Activated CD8-positive, alpha-beta memory T cell treated with anti-CD3 and anti-CD28 coated beads for 48 hours (primary cell): ENCODE results near the gene CHST12.
"Not testable (repeated sequence)": the region's sequence is repeated elsewhere in the genome, so short reads cannot be mapped to it uniquely, and the experiment has no call there.

Experiments
- DNase-seq, 3 experiments: peaks; one replicate each; pipeline ENCODE4 v3.0.0-alpha.2; 2020; ENCODE audit warnings: low read depth in 2 of 3, low spot score in 2 of 3

Gene CHST12

DNA sequence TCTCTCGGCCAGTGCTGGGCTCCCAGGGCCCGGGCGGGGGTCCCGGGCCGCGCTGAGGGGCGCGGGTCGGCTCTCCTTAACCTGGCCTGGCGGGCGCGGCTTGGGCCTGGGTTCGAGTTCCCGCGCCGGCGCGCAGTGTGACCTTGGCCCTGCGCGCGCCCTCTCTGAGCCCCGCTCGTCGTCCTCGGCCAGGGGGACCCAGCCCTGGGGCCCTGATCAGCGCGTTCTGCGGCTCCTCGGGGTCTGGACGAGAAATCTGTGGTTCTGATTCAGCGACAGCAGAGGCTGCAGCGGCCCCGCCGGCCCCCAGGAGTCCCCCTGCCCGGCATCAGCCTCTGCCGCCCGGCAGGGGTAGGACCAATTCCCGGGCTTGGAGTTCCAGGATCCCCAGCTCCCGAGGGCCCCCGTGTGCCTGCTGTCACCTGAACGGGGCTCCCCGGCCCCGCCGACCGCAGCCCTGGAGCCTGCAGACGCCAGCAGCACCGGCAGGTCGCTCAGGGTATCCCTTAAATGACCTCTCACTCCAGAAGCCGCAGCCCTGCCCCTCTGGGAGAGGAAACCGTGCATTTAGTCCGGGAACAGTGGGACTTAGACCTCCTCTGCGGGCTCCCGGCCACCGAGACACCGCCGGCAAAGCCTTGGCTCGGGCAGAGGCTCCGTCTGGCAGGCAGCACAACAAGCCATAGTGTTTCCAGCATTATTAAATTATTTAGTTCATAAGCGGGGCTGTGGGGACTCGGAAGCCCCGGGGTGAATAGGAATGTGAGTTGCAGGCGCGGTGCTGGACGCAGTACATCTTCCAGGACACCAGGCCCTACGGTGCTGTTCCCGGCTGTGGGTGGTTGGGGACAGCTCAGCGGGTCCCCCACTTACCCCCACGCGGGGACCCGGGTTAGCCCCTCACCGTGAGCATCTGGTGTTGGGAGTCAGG, 572 bp downstream of the CHST12 start:
- DNase-seq: no peak

DNA sequence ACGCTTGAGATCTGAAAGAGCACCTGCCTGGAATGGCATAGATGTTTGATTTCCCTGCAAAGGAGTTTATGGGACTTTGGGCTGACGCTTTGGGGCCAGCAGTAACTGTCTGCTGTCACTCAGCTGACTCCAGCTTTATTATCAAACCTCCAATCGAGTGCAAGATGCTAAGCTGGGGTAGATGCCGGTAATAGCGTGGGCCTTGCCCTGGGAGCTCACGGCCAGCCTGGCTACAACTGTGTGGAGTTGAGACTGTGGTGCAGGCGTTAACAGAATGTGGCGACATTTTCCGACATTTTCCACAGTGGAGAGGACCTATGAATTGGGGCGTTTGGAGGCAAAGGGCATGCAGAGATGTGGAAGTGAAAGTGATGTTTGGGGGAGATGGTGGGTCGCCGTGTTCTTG, 1.3 kb downstream of the CHST12 start:
- no peak for DNase-seq

DNA sequence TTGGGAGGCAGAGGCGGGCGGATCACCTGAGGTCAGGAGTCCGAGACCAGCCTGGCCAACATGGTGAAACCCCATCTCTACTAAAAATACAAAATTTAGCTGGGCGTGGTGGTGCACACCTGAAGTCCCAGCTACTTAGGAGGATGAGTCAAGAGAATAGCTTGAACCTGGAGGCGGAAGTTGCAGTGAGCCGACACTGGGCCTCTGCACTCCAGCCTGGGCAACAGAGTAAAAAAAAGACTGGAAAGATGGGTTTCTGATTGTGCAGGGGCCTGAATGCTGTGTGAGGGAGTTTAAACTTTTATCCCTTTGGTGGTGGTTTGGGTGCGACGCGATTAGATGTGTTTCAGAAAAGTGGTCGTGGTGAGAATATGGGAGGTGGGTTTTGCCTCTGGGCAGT, 1.8 kb downstream of the CHST12 start:
- DNase-seq: no peak

DNA sequence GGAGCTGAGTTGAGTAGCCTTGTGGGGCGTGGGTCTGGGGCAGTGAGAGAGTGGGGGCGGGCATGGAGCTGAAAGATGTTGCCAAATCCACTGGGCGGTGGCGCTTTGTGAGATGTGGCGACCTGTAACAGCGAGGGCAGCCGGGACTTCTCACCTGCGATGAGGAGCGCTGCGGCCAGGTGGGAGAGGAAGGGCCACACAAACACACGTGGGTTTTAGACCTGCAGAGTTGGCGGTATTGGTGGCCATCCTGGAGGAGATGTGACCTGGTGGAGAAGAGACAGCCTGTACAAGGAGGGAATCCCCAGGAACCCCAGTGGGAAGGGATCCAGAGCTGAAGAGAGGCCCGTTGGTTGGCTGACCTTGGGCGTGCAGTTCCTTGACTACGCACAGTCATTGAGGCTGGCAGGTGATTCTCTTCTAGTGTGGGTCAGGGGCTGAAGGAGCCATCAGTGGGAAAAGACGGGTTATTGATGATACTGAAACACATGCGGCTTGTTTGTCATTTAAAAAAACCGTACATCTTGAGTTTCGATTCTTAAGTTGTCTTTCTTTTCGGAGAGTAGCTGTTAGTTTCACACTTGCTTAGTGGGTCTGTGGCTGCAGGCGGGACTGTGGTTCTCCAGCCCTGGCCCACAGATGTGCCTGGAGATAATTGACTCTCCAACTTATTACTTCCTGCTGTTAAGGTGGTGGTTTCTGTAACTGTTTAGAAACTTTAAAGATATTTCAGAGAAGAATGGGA, 2.4 kb downstream of the CHST12 start:
- DNase-seq: peak in 2 of 3 experiments; percentile 28 to 55

DNA sequence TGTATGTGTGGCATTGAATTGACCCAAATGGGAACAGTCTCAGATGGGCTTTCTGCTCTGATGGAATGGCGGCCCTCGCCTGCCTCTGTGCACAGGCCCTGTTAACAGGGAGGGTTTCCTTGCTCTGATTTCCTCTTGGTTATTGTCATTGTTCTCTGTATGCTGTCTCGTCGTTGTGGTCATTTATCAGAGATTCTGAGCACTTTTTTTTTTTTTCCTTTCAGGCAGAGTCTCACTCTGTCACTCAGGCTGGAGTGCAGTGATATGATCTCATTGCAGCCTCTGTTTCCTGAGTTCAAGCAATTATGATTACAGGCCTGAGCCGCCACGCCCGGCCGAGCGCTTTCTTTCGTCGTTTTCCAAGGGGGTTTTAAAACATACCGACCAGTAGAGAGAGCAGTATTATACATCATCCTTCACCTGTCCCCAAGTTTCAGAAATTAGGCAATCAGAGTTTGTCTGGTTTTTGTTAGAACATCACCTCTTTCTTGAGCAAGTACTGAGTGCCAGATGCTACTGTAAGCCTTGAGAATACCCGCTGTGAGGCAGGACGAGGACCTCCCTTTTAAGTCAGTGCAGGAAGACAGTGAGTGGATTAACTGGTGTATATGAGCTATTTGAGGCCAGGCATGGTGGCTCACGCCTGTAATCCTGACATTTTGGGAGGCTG, 6.5 kb downstream of the CHST12 start:
- DNase-seq: no peak

DNA sequence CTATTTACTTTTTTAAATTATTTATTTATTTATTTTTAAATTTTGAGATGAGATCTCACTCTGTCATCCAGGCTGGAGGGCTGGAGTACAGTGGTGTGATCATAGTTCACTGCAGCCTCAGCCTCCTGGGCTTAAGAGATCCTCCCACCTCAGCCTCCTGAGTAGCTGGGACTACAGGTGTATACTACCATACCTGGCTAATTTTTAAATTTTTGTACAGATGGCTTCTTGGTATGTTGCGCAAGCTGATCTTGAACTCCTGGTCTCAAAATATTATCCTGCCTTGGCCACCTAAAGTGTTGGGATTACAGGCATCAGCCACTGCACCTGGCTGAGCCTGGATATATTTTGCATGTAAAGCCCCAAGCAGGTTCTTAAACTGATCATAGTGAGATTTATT, 7.6 kb downstream of the CHST12 start:
- no peak for DNase-seq

DNA sequence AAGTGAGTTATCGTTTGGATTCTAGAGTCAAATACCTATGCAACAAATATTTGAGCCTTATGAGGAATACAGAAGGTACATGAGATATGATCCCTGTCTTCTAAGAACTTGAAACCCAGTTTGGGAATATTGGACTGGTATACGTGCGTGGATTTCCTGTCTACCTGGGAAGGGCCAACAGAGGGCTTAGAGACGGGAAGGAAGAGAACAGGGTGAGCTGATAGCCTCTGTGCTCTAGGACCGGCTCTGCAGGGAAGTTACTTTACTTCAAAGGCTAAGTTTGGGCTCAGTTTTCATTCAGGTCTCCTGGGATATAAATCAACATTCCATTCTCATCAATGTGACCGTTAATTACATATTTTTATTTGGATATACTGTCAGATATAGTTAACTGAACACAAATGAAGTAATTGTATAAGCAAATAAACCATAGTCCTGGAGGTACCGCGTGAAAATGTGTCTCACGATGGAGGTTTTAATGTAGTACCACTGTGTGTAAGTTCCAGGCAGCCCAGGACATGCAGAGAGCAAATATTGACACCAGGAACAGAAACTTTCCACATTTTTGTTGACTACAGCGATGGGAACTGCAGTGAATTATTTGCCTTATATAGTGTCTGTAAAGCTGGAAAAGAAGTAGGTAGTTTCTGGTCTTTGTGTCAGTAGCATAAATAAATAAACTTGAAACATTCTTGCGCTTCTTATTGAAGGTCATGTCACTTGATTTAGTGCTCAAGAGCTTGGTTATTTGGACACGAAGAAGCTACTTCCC, 8.6 kb downstream of the CHST12 start:
- no peak for DNase-seq

DNA sequence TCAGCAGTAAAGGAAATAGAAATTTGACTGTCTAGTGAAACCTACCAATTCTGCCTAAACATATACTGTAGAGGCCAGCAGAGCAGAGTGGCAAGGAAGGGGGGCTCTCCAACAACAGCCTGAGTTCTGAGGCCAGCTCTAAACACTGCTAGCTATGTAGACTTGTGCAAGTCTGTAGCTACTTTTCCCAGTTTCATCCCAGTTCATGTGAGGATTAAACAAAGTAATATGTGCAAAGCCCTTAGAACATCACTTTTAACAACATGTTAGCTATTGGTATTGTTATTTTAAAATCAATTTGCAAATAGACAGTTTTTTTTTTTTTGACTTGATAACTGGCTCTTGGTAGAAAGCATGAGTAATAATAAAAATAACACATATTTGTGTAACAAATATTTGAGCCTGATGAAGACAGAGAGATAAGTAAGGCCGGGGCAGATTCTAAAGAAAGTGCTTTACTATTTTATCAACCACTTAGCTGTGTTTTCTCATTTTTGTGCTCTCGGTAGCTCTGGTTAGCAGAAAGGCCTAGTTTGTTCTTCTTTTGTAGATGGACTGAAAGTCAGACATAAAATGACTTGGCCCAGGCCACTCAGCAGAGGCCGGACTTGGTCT, 9.3 kb downstream of the CHST12 start:
- no peak for DNase-seq

DNA sequence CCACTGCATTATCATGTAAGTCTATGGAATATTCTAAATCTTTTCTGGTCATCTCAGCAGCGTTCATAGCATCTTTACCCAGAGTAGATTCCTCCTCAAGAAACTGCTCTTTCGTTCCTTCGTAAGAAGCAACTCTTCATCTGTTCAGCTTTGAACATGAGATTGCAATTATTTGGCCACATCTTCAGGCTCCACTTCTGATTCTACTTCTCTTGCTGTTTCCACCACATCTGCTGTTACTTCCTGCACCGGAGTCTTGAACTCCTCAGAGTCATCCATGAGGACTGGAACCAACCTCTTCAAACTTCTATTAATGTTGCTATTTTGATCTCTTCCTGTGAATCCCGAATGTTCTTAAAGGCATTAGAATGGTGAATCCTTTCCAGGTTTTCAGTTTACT, 12.7 kb downstream of the CHST12 start:
- DNase-seq: no peak

DNA sequence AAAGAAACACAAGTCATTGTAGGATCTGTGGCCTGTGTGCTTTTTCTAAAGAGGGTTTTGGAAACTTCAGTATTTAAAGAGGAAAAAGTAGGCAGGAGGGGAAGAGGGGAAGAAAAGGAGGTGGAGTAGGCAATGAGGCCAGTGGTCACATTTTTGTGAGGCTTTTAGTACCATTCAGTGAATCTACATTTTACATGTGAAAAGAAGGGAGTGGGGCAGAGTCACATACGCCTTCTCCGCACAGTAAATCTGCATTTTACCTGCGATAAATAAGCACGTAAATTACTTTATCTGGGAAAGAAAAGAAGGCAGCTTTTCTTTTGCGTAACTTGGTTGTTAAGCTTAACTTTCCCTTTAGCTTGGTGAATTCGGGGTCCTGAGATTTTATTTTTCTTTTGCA, 13.2 kb downstream of the CHST12 start:
- no peak for DNase-seq

DNA sequence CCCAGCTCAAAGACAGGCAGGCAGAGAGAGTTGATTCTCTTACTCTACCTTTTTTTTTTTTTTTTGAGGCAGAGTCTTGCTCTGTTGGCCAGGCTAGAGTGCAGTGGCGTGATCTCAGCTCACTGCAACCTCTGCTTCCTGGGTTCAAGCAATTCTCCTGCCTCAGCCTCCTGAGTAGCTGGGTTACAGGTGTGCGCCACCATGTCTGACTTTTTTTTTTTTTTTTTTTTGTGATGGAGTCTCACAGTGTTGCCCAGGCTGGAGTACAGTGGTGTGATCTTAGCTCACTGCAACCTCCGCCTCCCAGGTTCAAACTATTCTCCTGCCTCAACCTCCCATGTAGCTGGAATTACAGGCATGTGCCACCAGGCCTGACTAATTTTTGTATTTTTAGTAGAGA, 13.8 kb downstream of the CHST12 start:
- DNase-seq: not testable (repeated sequence)

DNA sequence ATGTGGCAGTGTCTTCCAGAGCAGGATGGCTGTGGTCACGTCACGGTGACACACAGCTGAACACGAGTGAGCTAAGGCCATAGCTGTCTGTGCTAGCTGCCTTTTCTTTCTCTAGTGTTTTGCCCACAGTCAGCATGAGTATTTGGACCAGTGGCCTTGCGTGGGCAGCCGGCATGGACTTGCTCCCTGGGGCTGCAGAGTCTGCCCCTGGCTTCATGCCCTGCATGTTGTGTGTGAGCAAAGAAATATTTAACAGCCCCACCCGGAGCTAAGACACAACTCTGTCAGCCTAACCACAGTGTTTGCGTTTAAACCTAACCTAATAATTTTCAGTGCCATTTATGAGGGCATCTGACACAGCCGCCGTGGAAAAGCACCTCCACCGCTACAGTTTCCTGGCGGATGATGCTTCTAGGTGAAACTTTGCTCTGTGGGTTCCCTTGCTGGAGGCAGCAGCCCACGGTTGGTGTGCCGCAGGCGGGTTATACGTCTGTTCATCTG, 14.6 kb downstream of the CHST12 start:
- peak in 2 of 3 experiments; percentile 36 to 48 for DNase-seq

DNA sequence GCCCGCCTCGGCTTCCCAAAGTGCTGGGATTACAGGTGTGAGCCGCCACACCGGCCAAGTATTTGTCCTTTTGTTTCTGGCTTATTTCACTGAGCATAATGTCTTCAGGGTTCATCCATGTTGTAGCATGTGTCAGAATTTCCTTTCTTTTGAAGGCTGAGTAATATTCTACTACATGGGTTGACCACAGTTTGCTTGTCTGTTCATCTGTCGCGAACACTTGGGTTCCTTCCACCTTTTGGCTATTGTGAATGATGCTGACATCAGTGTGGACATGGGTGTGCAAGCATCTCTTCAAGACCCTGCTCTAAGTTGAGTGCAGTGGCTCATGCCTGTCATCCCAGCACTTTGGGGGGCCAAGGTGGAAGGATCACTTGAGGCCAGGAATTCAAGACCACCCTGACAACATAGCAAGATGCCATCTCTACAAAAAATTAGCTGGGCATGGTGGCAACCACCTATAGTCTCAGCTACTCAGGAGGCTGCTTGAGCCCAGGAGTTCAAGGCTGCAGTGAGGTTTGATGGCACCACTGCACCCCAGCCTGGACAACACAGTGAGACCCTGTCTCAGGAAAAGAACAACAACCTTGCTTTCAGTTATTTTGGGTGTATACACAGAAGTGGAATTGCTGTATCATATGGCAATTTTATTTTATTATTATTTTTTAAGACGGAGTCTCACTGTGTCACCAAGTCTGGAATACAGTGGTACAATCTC, 17.0 kb downstream of the CHST12 start:
- DNase-seq: no peak

DNA sequence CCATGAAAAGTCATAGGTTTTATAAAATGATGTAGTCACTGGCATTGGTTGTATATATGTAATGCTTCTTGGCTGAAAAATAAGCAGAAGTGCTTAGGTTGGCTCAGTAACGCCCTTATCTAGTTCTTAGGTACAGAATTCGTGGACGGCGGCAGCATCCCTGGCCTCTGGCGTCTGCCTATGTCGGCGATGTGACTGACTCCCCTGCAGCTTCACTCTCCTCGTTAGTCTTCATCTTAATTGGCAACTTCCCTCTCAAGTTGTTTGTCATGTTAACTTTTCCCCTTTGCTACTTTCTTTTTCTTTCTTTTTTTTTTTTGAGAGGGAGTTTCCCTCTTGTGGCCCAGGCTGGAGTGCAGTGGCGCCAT, 18.5 kb downstream of the CHST12 start:
- no peak for DNase-seq

DNA sequence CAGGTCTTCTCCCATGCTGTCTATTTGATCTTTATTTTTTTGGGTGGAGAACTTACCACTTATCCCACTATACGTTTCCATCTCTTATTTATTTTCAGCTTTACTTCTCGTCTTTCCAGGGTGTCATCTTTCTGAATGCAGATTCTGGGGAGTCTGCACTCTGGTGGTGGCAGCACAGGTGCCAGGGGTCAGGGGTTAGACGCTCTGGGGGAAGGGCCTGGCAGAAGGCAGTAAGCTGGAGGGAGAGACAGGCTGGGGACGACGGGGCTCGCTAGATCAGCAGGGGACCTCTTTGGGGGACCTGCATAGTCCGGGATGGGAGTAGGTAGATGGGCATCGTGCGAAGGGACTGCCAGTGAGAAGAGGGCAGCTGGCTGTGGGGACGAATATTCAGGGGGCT, 22.3 kb downstream of the CHST12 start:
- no peak for DNase-seq

DNA sequence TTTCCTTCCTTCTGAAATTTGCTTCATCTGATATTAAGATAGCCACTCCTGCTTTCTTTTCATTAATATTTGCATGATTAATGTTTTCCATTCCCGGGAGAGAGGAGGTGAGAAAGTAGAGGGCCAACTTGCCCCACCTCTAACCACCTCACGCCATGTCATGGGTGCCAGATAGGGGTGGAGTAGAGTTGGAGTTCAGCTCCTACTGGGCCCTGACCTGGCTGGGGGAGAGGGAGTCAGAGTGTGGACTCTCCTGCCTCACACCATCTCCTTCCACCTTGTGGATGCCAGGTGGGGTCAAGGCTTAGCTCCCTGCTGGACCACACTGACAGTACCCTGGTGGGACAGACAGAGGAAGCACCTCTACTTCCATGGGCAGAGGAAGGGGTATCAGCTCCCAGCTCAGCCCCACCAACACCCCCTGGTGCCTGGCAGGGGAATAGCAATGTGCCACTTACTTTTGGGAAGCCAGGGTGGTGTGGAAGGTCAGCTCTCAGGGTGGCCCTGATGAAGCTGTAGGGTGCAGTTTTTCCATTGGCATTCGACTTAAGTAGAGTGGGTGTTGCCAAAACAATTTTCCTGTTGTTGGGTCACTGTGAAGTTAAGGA, 28.0 kb downstream of the CHST12 start:
- peak in 2 of 3 experiments; percentile 27 to 28 for DNase-seq

DNA sequence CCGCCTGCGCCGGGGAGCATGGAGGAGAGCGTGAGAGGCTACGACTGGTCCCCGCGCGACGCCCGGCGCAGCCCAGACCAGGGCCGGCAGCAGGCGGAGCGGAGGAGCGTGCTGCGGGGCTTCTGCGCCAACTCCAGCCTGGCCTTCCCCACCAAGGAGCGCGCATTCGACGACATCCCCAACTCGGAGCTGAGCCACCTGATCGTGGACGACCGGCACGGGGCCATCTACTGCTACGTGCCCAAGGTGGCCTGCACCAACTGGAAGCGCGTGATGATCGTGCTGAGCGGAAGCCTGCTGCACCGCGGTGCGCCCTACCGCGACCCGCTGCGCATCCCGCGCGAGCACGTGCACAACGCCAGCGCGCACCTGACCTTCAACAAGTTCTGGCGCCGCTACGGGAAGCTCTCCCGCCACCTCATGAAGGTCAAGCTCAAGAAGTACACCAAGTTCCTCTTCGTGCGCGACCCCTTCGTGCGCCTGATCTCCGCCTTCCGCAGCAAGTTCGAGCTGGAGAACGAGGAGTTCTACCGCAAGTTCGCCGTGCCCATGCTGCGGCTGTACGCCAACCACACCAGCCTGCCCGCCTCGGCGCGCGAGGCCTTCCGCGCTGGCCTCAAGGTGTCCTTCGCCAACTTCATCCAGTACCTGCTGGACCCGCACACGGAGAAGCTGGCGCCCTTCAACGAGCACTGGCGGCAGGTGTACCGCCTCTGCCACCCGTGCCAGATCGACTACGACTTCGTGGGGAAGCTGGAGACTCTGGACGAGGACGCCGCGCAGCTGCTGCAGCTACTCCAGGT, 29.7 kb downstream of the CHST12 start:
- no peak for DNase-seq

DNA sequence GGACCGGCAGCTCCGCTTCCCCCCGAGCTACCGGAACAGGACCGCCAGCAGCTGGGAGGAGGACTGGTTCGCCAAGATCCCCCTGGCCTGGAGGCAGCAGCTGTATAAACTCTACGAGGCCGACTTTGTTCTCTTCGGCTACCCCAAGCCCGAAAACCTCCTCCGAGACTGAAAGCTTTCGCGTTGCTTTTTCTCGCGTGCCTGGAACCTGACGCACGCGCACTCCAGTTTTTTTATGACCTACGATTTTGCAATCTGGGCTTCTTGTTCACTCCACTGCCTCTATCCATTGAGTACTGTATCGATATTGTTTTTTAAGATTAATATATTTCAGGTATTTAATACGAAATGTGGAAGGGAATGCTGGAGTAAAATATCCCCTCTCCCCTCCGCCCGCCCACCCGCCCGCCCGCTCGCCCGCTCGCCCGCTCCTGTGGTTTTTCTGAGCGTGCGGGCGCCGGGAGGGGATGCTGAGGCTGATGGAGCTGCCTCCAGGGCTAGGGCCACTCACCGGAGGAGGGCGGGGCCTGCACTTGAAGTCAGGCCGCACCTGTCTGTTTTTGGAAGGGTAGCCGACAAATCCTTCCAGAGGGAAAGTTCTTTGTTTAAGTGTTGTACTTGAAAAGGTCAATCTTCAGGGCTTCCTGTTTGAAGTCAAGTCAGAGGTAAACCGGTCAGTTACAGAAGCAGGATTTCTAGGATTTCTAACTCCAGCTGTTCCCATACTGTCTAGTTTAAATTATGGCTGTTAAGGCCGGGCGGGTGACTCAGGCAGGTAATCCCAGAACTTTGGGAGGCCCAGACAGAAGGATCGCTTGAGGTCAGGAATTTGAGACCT, 30.5 kb downstream of the CHST12 start:
- no peak for DNase-seq
